ENCODE data around the gene UNC93B1.

DNA sequence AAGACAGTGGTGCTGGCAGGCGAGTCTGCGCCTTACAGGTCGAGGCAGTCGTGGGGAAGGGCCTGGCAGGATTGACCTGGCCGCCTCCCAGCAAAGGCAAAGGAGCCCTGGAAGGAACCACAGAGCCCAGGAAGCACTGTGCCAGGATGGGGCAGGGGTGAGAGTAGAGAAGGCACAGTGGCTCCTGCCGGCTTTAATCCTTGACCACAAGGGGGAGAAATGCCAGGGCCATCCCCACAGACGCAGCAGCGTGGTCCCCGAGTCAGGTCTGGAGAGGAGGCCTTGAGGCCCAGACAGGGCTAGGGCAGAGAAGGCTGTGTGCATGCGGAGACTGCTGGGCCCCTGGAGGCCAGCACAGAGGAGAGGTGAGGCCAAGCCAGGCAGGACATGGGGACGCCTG, 16.7 kb upstream of the UNC93B1 start:
- TF ChIP-seq KDM4A (IDR thresholded peaks at IDR 0.05; ENCODE audit: low read depth, low read length, severe bottlenecking), result no peak
- TF ChIP-seq, protein P1, sequence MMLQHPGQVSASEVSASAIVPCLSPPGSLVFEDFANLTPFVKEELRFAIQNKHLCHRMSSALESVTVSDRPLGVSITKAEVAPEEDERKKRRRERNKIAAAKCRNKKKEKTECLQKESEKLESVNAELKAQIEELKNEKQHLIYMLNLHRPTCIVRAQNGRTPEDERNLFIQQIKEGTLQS (IDR thresholded peaks at IDR 0.05; ENCODE audit: insufficient read depth, low read depth, low read length), result no peak

Data from H1 (cell line).